Measurements from ENCODE around the gene CENPO. TPM values are rescaled to one million over a fixed set of nuclear protein-coding genes. Genes with fewer than 3 reads are reported as not detected.

Gene CENPO
- total and polyA plus RNA-seq, 2 of the 4 experiments (the other 2 are of a cell fraction) = 20.1 to 27.2 TPM

DNA sequence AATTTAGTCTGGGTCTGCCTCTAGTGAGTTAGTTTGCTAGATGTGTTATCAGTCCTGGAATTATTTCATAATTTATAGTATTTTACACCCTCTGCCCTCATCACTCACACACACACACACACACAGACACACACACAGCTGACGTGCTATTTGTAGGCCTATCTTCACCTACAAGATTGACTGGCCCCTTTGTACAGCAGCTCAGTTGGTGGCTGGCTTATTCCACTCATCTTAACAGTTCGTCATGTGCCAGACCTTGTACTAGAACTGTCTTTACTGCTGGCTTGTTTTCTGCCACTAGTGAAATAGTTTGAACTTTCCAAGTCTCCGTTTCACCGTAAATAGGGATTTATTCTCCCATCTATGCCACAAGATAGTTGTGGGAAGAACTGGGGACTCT is 21.3 kb downstream of the CENPO start:
- ChIA-PET POLR2A (ENCODE audit: unreplicated experiment) (no interaction called here), CTCF (interaction anchor here (0.9 kb wide), 1 partner anchor 16 kb away, joined by 3 read pairs; no protein-coding TSS in a partner anchor)
- H4K91ac ChIP-seq (ENCODE audit: insufficient read depth, low read depth, low read length) = no peak overlapping the region
- no peak overlapping the region for H3K18ac ChIP-seq (ENCODE audit: low read depth, low read length)
- no peak overlapping the region for H3K14ac ChIP-seq (replicated peaks; ENCODE audit: low read depth, low read length)
- WGBS, 2 experiments (ENCODE audit: extremely low coverage in 2 of 2, insufficient read length in 1 of 2) = no CpG with 5 or more reads among the region's 4 CpGs
- H3K36me3 ChIP-seq (ENCODE audit: control insufficient read depth, insufficient read depth, low read length) = peaks cover 12% of the 10 kb centered on the region
- no peak overlapping the region for H2AK9ac ChIP-seq (replicated peaks; ENCODE audit: low read depth, low read length, poor library complexity)
- in situ Hi-C loops (cut with MboI; ENCODE audit: low sequenced_read_pairs) (no loop called here), intact Hi-C loops (cut with micrococcal nuclease) (no loop called here), dilution Hi-C loops (cut with HindIII; ENCODE audit: low sequenced_read_pairs, unreplicated experiment) (no loop called here)
- peaks cover 14% of the 10 kb centered on the region for H3K9me1 ChIP-seq (ENCODE audit: insufficient read depth, low read length)
- peak overlapping the region in 1 of 2 experiments; percentile 30; a peak in 1 of 4 replicates for H4K8ac ChIP-seq (ENCODE audit: low read depth in 2 of 2, low read length in 2 of 2)
- no peak overlapping the region for H3K27ac ChIP-seq (ENCODE audit: insufficient read depth, low read length)
- ATAC-seq (ENCODE audit: low read depth) (no peak), DNase-seq (no peak)
- H3K4ac ChIP-seq (ENCODE audit: low read depth, low read length) = no peak overlapping the region
- H2BK15ac ChIP-seq (ENCODE audit: low read depth, low read length) = no peak overlapping the region
- H3K56ac ChIP-seq (ENCODE audit: extremely low read depth, insufficient read depth, low read length) = no peak overlapping the region
- H3K23ac ChIP-seq (ENCODE audit: low read depth, low read length) = no peak overlapping the region
- no peak overlapping the region for H2AFZ ChIP-seq (replicated peaks; ENCODE audit: low read length, poor library complexity)
- no peak overlapping the region for H3K9ac ChIP-seq (ENCODE audit: low read depth, low read length)
- H3K9me3 ChIP-seq (ENCODE audit: control insufficient read depth, insufficient read depth, low read length) = no peaks in the 10 kb centered on the region
- no peak for TF ChIP-seq MXI1 (IDR thresholded peaks at IDR 0.05; ENCODE audit: borderline replicate concordance, low read depth, low read length)
- TF ChIP-seq MAFK (IDR thresholded peaks at IDR 0.05; ENCODE audit: low read depth, low read length) = no peak
- TF ChIP-seq BHLHE40 (IDR thresholded peaks at IDR 0.05; ENCODE audit: low read depth, low read length) = no peak
- TF ChIP-seq, protein P1, sequence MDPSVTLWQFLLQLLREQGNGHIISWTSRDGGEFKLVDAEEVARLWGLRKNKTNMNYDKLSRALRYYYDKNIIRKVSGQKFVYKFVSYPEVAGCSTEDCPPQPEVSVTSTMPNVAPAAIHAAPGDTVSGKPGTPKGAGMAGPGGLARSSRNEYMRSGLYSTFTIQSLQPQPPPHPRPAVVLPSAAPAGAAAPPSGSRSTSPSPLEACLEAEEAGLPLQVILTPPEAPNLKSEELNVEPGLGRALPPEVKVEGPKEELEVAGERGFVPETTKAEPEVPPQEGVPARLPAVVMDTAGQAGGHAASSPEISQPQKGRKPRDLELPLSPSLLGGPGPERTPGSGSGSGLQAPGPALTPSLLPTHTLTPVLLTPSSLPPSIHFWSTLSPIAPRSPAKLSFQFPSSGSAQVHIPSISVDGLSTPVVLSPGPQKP (IDR thresholded peaks at IDR 0.05; ENCODE audit: borderline replicate concordance, low read depth, low read length) = no peak
- TF ChIP-seq FOS (IDR thresholded peaks at IDR 0.05; ENCODE audit: low read depth, low read length) = no peak
- TF ChIP-seq SMC3 (IDR thresholded peaks at IDR 0.05; ENCODE audit: low read depth, low read length) = no peak
- TF ChIP-seq RAD21 (IDR thresholded peaks at IDR 0.05; ENCODE audit: low read length) = no peak
- no peak for TF ChIP-seq NFE2L2 (IDR thresholded peaks at IDR 0.05; ENCODE audit: low read depth, low read length)
- no peak for TF ChIP-seq POLR2A (IDR thresholded peaks at IDR 0.05; ENCODE audit: low read depth, low read length)
- TF ChIP-seq, protein P2, sequence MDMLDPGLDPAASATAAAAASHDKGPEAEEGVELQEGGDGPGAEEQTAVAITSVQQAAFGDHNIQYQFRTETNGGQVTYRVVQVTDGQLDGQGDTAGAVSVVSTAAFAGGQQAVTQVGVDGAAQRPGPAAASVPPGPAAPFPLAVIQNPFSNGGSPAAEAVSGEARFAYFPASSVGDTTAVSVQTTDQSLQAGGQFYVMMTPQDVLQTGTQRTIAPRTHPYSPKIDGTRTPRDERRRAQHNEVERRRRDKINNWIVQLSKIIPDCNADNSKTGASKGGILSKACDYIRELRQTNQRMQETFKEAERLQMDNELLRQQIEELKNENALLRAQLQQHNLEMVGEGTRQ (IDR thresholded peaks at IDR 0.05; ENCODE audit: low read depth, low read length) = no peak
- TF ChIP-seq CEBPB (IDR thresholded peaks at IDR 0.05; ENCODE audit: low read depth, low read length) = no peak
- TF ChIP-seq RFX5 (IDR thresholded peaks at IDR 0.05; ENCODE audit: low read depth, low read length) = no peak
- no peak for TF ChIP-seq RCOR1 (IDR thresholded peaks at IDR 0.05; ENCODE audit: insufficient replicate concordance, low read length)
- no peak for TF ChIP-seq CHD1 (IDR thresholded peaks at IDR 0.05; ENCODE audit: low read depth, low read length)
- TF ChIP-seq MAZ (IDR thresholded peaks at IDR 0.05; ENCODE audit: borderline replicate concordance, low read depth, low read length) = no peak
- TF ChIP-seq, protein P3, sequence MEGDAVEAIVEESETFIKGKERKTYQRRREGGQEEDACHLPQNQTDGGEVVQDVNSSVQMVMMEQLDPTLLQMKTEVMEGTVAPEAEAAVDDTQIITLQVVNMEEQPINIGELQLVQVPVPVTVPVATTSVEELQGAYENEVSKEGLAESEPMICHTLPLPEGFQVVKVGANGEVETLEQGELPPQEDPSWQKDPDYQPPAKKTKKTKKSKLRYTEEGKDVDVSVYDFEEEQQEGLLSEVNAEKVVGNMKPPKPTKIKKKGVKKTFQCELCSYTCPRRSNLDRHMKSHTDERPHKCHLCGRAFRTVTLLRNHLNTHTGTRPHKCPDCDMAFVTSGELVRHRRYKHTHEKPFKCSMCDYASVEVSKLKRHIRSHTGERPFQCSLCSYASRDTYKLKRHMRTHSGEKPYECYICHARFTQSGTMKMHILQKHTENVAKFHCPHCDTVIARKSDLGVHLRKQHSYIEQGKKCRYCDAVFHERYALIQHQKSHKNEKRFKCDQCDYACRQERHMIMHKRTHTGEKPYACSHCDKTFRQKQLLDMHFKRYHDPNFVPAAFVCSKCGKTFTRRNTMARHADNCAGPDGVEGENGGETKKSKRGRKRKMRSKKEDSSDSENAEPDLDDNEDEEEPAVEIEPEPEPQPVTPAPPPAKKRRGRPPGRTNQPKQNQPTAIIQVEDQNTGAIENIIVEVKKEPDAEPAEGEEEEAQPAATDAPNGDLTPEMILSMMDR (conservative IDR thresholded peaks at IDR 0.05; ENCODE audit: low read depth, low read length) = no peak
- H3K79me1 ChIP-seq (ENCODE audit: low read depth in 1 of 2, low read length in 2 of 2) = peaks cover 39 to 52% of the 10 kb centered on the region in 2 experiments
- H2BK5ac ChIP-seq (ENCODE audit: low read depth, low read length, poor library complexity, severe bottlenecking) = no peak overlapping the region
- H4K20me1 ChIP-seq (ENCODE audit: insufficient read depth, low read length) = peaks cover 10% of the 10 kb centered on the region
- no peak overlapping the region for H3K4me2 ChIP-seq (ENCODE audit: low read depth, low read length)
- H2BK20ac ChIP-seq (ENCODE audit: low read depth, low read length) = no peak overlapping the region
- peak overlapping the region; percentile 23; the same call in 1 of the 2 replicates for H2AK5ac ChIP-seq (ENCODE audit: low read depth, low read length)
- no peak overlapping the region for H3K4me3 ChIP-seq (ENCODE audit: insufficient read depth, low read depth, low read length)
- no TSS peak for BruUV-seq (replicated peaks)
- no peak overlapping the region for H4K5ac ChIP-seq (ENCODE audit: low read depth, low read length)
- peaks cover 17% of the 10 kb centered on the region for H3K4me1 ChIP-seq (ENCODE audit: control insufficient read depth, insufficient read depth, low read length)
- no peaks in the 10 kb centered on the region for H3K27me3 ChIP-seq (ENCODE audit: control insufficient read depth, insufficient read depth, low read length)
- H2BK120ac ChIP-seq (ENCODE audit: low read depth, low read length) = no peak overlapping the region
